HG03342 (cell line): ENCODE measurements around the gene TFAM.

Source experiments
- ATAC-seq: cut with Tn5 transposase; IDR thresholded peaks from one replicate; pipeline ENCODE4 v1.9.1; 2021; ENCODE audit warnings: mild to moderate bottlenecking, moderate library complexity; ENCODE audit not compliant: unreplicated experiment

Gene TFAM

GRCh38 chr10:58433066-58433465, 47.9 kb downstream of the TFAM start:
- ATAC-seq = no peak

- ATAC-seq = no peak
Measured at GRCh38 chr10:58433571-58433970, 48.4 kb downstream of the TFAM start.

GRCh38 chr10:58435297-58435985, 50.2 kb downstream of the TFAM start:
- no peak for ATAC-seq

- ATAC-seq = no peak
Measured at GRCh38 chr10:58436071-58436470, 50.9 kb downstream of the TFAM start.

- ATAC-seq = no peak
Measured at GRCh38 chr10:58438340-58438871, 53.2 kb downstream of the TFAM start.

- no peak for ATAC-seq
Measured at GRCh38 chr10:58438986-58439385, 53.8 kb downstream of the TFAM start.

- no peak for ATAC-seq
Measured at GRCh38 chr10:58439632-58440364, 54.6 kb downstream of the TFAM start.

GRCh38 chr10:58440484-58440883, 55.3 kb downstream of the TFAM start:
- ATAC-seq = no peak

- ATAC-seq = no peak
Measured at GRCh38 chr10:58444321-58444720, 59.1 kb downstream of the TFAM start.

- no peak for ATAC-seq
Measured at GRCh38 chr10:58444876-58445275, 59.7 kb downstream of the TFAM start.

- no peak for ATAC-seq
Measured at GRCh38 chr10:58448121-58448935, 63.1 kb downstream of the TFAM start.
